NCI-H2029 treated with DMSO at 0.1 percent for 48 hours (cell line): ENCODE results near the gene TSGA10IP.

Experiments
- DNase-seq: peaks from one replicate; lab custom pipeline; 2025; lab: John Stamatoyannopoulos, UW

TSGA10IP gene

DNA sequence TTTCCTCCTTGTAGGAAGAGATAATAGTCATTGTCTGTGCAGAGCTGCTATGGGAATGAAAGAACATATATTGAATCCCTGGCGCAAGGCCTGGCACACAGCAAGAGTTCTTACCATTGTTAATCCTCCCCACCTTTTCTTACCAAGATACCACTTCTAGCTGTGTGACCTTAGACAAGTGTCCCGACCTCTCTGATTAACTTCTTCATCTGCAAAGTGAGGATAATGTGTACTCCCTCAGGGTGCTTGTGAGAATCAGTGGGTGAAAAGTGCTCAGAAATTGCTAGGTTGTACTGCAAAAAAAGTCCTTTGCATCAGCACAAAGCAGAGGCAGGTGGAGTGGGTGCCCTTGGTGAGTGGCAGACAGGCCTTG, 62.8 kb downstream of the TSGA10IP start:
- DNase-seq: no peak

- no peak for DNase-seq
These were observed 63.3 kb downstream of the TSGA10IP start for GRCh38 chr11:66008468-66009101.
